NCI-H345 (cell line): ENCODE data around the gene EHMT1.
"Not testable (repeated sequence)": the region's sequence is repeated elsewhere in the genome, so short reads cannot be mapped to it uniquely, and the experiment has no call there.

ENCODE experiments used
- DNase-seq: peaks from one replicate; lab custom pipeline; 2025; lab: John Stamatoyannopoulos, UW

The EHMT1 gene

DNA sequence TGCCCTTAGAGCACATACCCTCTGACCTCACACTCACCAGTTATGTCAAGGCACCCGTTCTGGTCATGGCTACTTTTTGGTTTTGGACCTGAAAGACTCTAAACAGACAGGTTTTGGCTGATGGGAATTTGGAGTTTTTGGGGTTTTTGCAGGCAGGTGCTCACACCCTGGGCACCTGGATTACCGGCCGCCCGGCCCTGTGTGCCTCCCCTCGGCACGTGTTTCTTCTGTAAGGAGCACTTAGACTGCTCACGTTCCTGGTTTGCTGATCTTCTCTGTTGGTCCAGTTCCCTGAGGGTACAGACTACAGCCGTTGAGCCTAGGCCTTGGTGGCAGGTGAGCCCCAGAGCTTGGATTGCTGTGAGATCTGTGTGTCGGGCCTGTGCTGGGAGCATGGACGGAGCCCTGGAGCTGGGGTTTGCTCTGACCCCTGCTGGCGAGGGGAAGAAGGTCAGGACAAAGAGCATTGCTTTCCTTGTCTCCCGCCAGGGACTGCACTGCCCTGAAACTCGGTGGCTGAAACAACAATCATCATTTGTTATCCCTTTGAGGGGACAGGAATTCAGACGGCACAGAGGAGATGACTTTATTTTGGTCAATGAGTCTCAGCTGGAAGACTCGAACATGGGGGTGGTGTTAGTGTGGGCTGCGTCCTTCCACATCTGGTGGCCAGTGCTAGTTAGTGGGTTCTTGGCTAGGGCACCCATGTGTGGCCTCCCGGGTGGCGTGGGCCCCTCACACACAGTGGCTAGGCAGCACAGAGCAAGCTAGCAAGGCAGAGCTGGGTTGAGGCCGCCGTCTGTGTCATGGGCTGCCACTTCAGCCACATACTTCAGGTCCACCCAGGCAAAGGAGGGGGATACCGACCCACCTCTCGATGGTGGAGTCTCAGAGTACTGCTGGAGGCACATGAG, 76.4 kb downstream of the EHMT1 start:
- DNase-seq = no peak

DNA sequence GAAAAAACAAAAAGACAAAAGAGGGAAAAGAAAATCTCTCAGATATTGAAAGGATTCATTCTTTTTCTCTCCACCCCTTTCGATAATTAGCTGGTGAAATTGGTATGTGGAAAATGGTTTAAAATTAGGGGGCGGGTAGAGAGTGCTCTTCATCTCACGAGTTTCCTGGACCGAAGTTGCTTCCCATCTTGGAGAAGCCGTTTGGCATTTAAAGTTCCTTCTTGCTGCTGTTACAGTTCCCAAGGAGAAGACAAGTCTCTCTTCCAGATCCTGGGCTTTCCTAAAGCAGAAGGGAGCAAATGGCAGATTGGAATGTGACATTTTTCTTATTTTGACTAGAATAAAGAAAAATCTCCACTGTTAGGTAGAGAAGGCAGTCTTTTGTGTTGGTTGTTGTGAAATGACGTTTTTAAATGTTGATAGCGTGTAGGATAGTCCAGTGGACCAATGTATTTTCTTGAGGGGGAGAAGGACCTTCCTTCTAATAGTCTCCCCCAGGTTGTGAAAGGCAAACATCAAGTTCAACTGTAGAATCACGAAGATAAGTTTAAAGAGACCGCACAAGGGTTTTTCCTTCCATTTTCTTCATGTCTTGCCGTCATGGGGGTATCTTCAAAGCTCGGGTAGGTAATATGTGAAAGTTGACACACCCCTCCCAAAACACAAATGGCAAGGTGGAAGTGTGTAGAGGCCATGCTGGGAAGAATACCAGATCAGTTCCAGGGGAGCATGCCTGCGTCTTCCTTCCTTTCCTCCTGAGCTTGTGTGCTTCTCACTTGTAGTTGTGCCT, 77.5 kb downstream of the EHMT1 start:
- no peak for DNase-seq

DNA sequence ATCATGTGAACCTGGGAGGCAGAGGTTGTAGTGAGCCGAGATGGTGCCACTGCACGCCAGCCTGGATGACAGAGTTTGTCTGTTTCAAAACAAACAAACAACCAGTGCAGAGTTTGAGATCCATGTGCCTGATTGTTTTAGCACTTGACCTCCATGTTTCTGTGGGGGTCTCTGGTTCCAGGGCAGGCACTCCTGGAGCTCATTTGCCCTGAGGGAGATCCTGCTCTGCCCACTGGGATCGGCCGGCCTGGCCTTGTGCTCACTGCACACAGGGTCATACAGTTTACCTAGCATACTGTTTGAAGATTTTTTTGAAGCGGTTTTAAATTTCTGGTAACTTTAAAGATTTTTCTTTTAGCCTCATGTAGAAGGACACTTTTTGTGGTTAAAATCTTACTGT, 78.4 kb downstream of the EHMT1 start:
- no peak for DNase-seq

DNA sequence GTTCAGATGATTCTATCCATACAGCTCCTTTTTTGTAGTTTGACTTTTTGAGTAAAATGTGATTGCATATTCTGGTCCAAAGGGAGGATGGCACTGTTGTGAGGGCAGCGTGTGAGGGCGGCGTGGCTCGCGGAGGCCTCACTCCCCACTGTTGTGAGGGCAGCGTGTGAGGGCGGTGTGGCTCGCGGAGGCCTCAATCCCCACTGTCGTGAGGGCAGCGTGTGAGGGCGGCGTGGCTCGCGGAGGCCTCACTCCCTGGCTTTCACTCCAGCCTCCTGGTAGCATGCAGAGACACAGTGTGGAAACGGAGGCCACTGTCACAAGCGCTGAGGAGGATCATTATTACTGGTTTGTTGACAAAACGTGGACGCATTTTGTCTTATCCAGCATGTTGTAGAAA, 79.0 kb downstream of the EHMT1 start:
- no peak for DNase-seq

DNA sequence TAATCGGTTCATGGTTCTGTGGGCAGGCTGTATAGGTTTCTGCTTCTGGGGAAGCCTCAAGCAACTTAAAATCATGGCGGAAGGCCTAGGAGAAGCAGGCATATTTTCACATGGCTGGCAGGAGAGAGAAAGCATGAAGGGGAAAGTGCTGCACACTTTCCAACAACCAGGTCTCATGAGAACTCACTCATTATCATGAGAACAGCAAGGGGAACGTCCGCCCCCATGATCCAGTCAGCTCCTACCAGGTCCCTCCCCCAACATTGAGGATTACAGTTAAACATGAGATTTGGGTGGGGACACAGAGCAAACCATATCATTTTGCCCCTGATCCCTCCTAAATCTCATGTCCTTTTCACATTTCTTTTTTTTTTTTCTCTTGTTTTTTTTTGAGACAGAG, 82.1 kb downstream of the EHMT1 start:
- DNase-seq = no peak

DNA sequence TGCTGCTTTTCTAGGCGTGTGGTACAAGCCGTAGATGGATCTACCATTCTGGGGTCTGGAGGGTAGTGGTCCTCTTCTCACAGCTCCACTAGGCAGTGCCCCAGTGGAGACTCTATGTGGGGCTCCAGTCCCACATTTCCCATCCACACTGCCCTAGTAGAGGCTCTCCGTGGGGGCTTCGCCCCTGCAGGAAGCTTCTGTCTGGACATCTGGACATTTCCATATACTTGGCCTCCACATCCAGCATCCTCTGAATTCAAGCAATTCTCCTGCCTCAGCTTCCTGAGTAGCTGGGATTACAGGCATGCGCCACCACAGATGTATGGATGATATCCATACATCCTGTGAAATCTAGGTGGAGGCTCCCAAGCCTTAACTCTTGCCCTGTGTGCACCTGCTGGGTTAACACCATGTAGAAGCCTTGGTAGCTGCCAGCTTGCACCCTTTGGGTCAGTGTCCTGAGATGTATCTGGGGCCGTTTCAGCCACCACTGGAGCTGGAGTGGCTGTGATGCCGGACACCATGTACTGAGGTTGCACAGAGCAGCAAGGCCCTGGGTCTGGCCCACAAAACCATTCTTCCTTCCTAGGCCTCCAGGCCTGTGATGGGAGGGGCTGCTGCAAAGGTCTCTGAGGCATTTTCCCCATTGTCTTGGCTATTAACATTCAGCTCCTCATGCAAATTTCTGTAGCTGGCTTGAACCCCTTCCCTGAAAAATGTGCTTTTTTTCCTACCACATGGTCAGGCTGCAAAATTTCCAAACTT, 84.0 kb downstream of the EHMT1 start:
- no peak for DNase-seq

DNA sequence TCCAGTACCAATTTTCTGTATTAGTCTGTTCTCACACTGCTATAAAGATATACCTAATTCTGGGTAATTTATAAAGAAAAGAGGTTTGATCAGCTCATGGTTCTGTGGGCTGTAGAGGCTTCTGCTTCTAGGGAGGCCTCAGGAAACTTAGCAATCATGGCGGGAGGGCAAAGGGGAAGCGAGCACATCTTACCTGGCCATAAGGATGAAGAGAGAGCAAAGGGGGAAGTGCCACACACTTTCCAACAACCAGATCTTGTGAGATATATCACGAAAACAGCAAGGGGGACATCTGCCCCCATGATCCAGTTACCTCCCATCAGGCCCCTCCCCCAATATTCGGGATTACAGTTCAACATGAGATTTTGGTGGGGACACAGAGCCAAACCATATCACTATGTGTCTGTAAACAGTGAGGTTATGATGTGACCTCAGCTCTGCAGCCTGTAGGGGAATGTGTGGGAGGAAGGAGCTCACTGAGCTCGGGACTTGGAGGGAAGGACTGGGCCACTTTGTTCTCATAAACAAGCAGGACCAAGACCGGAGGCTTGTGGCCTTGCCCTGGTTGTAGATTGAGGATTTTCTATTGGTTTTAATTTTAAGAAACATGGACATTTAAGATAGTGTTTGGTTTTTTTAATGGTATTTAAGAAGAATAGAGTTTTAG, 85.2 kb downstream of the EHMT1 start:
- DNase-seq = no peak

DNA sequence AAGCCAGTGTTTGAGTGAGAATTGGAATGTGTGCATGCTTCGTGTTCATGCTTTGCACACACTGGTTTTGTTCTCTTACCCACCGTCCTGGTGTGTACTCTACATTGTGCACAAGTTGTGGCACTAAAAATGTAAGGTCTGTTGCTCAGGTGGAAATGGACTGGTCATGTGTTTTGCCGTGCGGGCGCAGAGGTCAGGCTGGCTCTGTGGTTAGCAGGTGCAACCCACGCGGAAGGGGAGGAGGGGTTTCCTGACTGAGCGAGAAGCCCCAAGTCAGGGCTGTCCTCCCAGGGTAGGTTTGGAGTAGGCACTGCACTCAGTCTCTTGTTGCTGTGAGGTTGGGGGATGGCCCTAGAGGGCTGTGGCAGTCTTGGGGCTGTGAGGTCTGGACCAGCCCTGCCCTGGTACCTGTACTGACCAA, 86.6 kb downstream of the EHMT1 start:
- DNase-seq = no peak

DNA sequence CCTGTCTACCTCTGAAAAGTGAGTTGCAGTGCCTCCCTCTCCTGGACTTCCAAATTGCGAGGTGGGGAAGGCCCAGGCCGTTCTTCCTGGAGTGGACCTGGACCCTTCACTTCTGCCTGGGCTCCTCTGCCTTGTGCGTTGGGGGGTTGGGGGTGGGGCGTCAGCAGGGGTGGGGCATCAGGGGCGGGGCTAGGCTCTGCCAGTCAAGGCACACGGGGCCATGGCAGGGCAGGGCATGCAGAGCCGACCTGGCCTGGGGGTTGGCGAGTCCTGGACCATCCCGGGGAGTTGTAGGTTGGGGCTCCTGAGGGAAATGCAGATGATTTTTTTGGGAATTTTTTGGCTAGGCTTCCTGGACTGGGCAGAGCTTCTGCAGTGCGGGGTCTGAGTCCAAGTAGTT, 87.1 kb downstream of the EHMT1 start:
- no peak for DNase-seq

DNA sequence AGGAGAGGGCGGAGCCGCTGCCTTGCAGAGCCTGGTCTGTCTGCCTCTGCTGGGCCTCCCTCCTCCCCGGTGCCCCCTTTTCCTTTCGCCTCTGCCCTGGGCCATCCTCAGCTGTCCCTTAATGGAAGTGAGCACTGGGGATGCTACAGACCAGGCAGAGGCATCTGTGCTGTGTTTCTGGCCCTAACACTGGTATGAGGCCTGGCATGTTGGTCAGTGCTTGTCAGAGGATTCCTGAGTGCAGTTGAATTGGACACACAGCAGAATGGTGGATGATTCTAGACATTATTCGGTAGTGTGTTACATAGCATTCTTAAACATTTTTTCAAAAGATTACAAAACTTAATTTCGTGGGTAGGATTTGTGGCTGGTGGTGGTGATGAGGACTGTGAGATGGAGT, 88.6 kb downstream of the EHMT1 start:
- DNase-seq = no peak

DNA sequence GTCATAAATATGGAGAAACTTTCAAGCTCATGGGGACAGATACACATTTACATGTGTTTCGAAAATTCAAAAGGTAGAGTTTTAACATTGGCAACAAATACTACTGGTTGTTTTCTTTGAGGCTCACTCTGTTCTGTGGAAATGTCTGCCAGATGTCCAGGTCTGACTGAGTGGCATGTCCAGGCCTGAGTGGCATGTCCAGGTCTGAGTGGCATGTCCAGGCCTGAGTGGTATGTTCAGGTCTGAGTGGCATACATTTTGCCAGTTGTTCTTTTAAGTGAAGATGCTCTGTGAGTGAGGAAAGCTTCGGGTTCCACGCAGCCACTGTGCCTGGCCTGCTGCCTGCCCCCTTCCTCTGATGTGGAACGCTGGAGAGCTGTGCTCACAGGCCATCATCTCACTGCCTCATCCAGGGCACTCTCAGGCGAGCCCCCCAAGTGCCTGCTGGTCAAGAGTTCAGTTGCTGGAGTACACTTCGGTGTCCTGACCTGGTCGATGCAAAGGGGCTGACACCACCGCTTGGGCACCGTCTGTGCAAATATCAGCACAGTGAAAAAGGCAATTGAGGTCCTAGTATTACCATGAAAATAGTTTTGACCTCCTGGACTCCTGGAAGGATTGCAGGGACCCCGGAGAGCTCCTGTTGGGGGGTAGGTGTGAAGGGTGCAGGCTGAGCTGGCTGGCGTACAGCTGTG, 89.9 kb downstream of the EHMT1 start:
- no peak for DNase-seq

DNA sequence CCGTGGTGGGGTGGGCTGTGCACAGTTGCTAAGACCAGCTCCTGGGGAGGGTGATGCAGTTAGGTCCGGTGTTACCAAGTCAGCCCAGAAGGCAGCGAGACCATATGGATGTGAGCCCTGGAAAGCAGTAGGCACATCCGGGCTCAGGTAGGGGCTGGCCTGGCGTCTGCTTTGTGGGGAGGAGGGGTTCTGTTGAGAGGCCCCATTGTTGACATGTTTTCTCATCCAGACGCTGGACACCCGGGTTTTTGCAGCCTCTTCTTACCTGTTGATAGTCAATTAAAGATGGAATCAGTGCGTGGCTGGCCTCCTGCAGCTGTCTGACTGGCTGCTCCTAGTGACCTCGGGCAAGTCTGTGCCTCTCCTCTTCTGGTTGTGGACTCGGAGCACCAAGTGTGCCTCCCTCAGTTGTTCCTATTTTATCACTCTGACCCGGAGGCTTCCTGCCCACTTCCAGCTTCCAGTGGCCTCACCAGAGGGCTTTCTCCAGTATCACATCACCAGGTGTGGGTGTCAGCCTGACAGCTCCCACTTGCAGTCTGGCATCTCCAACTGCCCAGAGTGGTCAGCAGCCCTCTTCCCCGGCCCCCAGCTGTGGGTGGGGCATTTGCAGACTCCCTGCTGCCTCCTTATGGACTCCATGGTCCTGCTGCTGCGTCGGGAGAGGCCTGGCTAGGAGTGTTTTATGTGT, 90.8 kb downstream of the EHMT1 start:
- no peak for DNase-seq

DNA sequence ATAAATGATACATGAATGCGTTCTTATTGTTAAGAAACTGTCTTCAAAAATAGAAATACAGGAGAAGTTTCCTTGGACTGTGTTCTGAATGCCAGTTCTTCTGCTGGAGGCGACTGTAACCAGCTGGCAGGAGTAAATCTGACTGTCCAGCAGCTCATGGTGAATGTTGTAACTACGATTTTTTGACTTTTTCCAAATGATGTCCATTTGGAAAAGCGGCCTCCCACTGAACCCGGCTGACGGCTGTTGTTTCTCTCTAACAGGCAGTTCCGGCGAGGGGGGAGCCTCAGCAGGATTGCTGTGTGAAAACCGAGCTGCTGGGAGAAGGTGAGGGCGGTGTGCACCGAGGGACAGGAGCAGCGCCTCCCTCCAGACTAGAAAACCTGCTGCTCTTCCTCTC, 91.9 kb downstream of the EHMT1 start:
- no peak for DNase-seq

DNA sequence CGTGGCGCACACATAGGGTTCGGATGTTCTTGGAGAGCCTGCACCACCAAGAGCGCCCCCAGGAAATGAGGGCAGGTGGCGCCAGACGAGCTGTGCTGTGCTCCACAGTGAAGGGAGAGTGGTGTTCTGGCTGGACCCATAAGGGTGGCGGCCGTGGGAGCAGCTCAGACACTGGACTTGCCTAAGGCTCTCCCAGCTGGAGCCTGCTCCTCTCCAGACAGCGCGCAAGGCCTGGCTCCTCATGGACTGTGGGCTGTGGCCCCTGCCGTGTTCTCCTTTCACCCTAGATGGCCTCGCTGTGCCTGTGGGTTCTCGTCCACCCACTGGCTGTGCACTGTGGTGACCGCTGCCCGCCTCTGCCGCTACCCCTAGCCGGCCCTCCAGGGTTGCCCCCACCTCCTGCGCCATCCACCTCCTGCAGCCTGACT, 92.9 kb downstream of the EHMT1 start:
- no peak for DNase-seq

DNA sequence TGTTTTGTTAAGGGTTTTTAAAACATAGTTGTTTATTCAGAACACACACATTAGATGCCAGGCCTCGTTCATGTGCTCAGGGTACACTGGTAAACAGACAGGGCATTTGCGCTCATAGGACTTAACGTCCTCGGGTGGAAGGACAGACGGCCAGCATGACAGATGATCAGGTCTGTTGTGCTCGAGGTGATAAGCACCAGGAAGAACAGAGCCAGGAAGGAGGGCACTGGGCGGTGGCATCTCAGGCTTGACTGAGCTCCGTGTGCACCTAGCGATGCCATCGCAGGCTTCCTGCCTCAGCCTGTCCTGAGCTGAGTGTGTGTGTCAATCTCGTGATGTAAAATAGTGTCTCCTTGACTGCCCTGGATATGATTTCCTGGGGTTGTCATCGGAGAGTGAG, 96.5 kb downstream of the EHMT1 start:
- DNase-seq = no peak

DNA sequence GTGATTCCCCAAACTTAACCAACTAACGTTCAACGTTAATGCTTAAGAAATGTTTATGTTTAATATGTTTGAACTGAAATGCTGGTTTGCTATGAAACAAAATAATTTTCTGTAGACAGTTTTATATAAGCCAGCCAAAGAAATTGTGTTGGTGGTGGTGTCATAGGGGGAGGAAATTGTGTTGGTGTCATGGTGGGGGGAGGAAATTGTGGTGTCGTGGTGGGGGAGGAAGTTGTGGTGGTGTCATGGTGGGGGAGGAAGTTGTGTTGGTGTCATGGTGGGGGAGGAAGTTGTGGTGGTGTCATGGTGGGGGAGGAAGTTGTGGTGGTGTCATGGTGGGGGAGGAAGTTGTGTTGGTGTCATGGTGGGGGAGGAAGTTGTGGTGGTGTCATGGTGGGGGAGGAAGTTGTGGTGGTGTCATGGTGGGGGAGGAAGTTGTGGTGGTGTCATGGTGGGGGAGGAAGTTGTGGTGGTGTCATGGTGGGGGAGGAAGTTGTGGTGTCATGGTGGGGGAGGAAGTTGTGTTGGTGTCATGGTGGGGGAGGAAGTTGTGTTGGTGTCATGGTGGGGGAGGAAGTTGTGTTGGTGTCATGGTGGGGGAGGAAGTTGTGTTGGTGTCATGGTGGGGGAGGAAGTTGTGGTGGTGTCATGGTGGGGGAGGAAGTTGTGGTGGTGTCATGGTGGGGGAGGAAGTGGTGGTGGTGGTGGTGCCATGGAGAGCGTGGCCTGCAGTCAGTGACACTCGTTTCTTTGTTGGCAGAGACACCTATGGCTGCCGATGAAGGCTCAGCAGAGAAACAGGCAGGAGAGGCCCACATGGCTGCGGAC, 97.3 kb downstream of the EHMT1 start:
- DNase-seq = not testable (repeated sequence)

DNA sequence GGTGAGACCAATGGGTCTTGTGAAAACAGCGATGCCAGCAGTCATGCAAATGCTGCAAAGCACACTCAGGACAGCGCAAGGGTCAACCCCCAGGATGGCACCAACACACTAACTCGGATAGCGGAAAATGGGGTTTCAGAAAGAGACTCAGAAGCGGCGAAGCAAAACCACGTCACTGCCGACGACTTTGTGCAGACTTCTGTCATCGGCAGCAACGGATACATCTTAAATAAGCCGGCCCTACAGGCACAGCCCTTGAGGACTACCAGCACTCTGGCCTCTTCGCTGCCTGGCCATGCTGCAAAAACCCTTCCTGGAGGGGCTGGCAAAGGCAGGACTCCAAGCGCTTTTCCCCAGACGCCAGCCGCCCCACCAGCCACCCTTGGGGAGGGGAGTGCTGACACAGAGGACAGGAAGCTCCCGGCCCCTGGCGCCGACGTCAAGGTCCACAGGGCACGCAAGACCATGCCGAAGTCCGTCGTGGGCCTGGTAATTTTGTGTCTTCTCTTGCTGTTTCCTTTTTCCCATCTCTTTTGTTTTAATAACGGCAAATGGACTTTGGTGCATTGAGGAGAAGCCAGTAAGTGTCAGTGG, 98.0 kb downstream of the EHMT1 start:
- no peak for DNase-seq

DNA sequence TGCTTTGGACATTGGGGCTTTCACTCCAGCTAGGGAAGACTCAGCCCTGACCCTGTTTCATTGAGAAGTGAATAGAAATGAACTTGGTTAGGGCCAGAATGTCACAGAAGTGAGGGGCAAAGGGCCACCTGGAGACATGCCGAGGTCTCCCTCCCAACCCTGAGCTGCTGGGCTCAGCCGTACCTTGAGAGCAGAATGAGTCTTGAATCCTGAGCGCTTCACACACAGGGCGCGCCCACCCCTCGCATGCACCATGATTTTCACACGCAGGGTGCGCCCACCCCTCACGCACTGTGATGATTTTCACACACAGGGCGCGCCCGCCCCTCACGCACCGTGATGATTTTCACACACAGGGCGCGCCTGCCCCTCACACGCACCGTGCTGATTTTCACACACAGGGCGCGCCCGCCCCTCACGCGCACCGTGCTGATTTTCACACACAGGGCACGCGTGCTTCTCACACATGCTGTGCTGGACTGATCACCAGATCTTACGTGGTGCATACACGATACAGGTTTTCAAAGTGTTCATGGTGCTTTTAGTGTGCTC, 99.0 kb downstream of the EHMT1 start:
- DNase-seq = no peak

DNA sequence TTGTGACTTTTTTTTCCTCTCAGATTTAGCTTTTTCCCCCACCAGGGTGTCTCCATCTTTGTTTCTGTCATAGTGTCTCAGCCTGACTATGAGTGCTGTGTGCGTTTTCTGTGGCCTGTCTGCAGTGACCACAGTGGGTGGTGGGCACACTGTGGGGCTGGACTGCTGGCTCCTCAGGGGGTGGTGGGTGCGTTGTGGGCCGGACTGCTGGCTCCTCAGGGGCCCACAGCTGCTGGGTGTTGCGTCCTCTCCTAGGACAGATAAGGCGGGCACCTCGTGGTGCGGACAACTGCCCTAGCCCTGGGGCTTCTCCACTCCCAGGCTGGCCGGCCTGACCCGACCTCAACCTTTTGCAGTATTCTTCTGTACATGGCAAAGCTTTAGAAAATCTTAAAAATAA, 100.4 kb downstream of the EHMT1 start:
- DNase-seq = no peak
